Subcutaneous abdominal adipose tissue (tissue), 5 donors: ENCODE data around the gene KRT7.
"Not testable (repeated sequence)": the region's sequence is repeated elsewhere in the genome, so short reads cannot be mapped to it uniquely, and the experiment has no call there.

Experiments
- H3K27ac ChIP-seq: one replicate; pipeline ENCODE4 v1.7.0; 2013; ENCODE audit warnings: low read depth, mild to moderate bottlenecking, inconsistent platforms, low read length, moderate library complexity
- H3K27me3 ChIP-seq, 5 donors: one replicate each; pipeline ENCODE4 v1.7.0; 2013; ENCODE audit warnings: low read length in 5 of 5, inconsistent platforms in 1 of 5; ENCODE audit not compliant: control insufficient read depth in 5 of 5, insufficient read depth in 4 of 5
- H3K36me3 ChIP-seq, 5 donors: one replicate each; pipeline ENCODE4 v1.7.0; 2013; ENCODE audit warnings: low read length in 5 of 5; ENCODE audit not compliant: control insufficient read depth in 5 of 5, insufficient read depth in 5 of 5
- H3K4me1 ChIP-seq, 5 donors: one replicate each; pipeline ENCODE4 v1.7.0; 2013; ENCODE audit warnings: low read length in 5 of 5, mild to moderate bottlenecking in 3 of 5, moderate library complexity in 1 of 5; ENCODE audit not compliant: control insufficient read depth in 5 of 5, insufficient read depth in 5 of 5
- H3K4me3 ChIP-seq, 5 donors: one replicate each; pipeline ENCODE4 v1.7.0; 2013; ENCODE audit warnings: low read length in 5 of 5, low read depth in 1 of 5
- H3K9ac ChIP-seq, 5 donors: one replicate each; pipeline ENCODE4 v1.7.0; 2013; ENCODE audit warnings: low read length in 5 of 5, mild to moderate bottlenecking in 4 of 5, moderate library complexity in 3 of 5
- H3K9me3 ChIP-seq, 5 donors: one replicate each; pipeline ENCODE4 v1.7.0; 2013; ENCODE audit warnings: low read length in 5 of 5; ENCODE audit not compliant: control insufficient read depth in 5 of 5
- donor health status: healthy.
- donor health status: healthy.
- donor health status: healthy.
- donor health status: healthy.
- donor health status: healthy.

The KRT7 gene

GRCh38 chr12:52250048-52250990 lies 17.3 kb downstream of the KRT7 start:
- Histone ChIP-seq H3K4me3 (no peak overlapping the region), H3K27me3 (peaks cover 10 to 33% (median 25%) of the 10 kb centered on the region in 5 donors), H3K27ac (no peak overlapping the region), H3K9me3 (no peaks in the 10 kb centered on the region), H3K36me3 (no peaks in the 10 kb centered on the region), H3K9ac (no peak overlapping the region), H3K4me1 (peaks cover 0 to 11% (median 5%) of the 10 kb centered on the region in 5 donors)

GRCh38 chr12:52251367-52252051 lies 18.5 kb downstream of the KRT7 start:
- H3K4me3 ChIP-seq, result no peak overlapping the region
- H3K9me3 ChIP-seq, result no peaks in the 10 kb centered on the region
- no peak overlapping the region for H3K9ac ChIP-seq
- no peaks in the 10 kb centered on the region for H3K36me3 ChIP-seq
- peaks cover 0 to 11% (median 5%) of the 10 kb centered on the region in 5 donors for H3K4me1 ChIP-seq
- H3K27ac ChIP-seq, result no peak overlapping the region
- H3K27me3 ChIP-seq, result peaks cover 13 to 42% (median 33%) of the 10 kb centered on the region in 5 donors

- Histone ChIP-seq H3K27me3 (peaks cover 20 to 48% (median 38%) of the 10 kb centered on the region in 5 donors), H3K4me1 (peaks cover 0 to 11% (median 5%) of the 10 kb centered on the region in 5 donors)
- not testable (repeated sequence) for H3K9ac ChIP-seq, H3K36me3 ChIP-seq, H3K27ac ChIP-seq, H3K9me3 ChIP-seq, H3K4me3 ChIP-seq
Observed at GRCh38 chr12:52252175-52252615, 19.2 kb downstream of the KRT7 start.

- Histone ChIP-seq H3K27me3 (peaks cover 23 to 52% (median 45%) of the 10 kb centered on the region in 5 donors), H3K9ac (no peak overlapping the region), H3K4me1 (peaks cover 0 to 11% (median 5%) of the 10 kb centered on the region in 5 donors), H3K9me3 (no peaks in the 10 kb centered on the region), H3K36me3 (no peaks in the 10 kb centered on the region), H3K4me3 (no peak overlapping the region), H3K27ac (no peak overlapping the region)
Observed at GRCh38 chr12:52252728-52253343, 19.8 kb downstream of the KRT7 start.

GRCh38 chr12:52253391-52254179 lies 20.5 kb downstream of the KRT7 start:
- Histone ChIP-seq H3K27ac (no peak overlapping the region), H3K9ac (no peak overlapping the region), H3K36me3 (no peaks in the 10 kb centered on the region), H3K9me3 (no peaks in the 10 kb centered on the region), H3K4me1 (peaks cover 0 to 13% (median 5%) of the 10 kb centered on the region in 5 donors), H3K27me3 (peaks cover 23 to 51% (median 48%) of the 10 kb centered on the region in 5 donors), H3K4me3 (no peak overlapping the region)

GRCh38 chr12:52254180-52254964 lies 21.3 kb downstream of the KRT7 start:
- Histone ChIP-seq H3K9ac (no peak overlapping the region), H3K9me3 (no peaks in the 10 kb centered on the region), H3K4me3 (no peak overlapping the region), H3K4me1 (peaks cover 0 to 17% (median 4%) of the 10 kb centered on the region in 5 donors), H3K27me3 (peaks cover 26 to 56% (median 50%) of the 10 kb centered on the region in 5 donors), H3K27ac (no peak overlapping the region), H3K36me3 (no peaks in the 10 kb centered on the region)

- H3K4me3 ChIP-seq, result no peak overlapping the region
- H3K27me3 ChIP-seq, result peaks cover 23 to 55% (median 45%) of the 10 kb centered on the region in 5 donors
- no peak overlapping the region for H3K27ac ChIP-seq
- H3K9me3 ChIP-seq, result no peaks in the 10 kb centered on the region
- peaks cover 0 to 13% (median 4%) of the 10 kb centered on the region in 5 donors for H3K4me1 ChIP-seq
- no peak overlapping the region for H3K9ac ChIP-seq
- H3K36me3 ChIP-seq, result no peaks in the 10 kb centered on the region
Observed at GRCh38 chr12:52254965-52255751, 22.1 kb downstream of the KRT7 start.

- Histone ChIP-seq H3K9me3 (no peaks in the 10 kb centered on the region), H3K9ac (no peak overlapping the region), H3K4me1 (peaks cover 0 to 9% (median 4%) of the 10 kb centered on the region in 5 donors), H3K27me3 (peaks cover 17 to 50% (median 39%) of the 10 kb centered on the region in 5 donors), H3K27ac (no peak overlapping the region), H3K4me3 (no peak overlapping the region), H3K36me3 (no peaks in the 10 kb centered on the region)
Observed at GRCh38 chr12:52255926-52256583, 23.0 kb downstream of the KRT7 start.
